Gastrocnemius medialis (tissue), 4 donors: Measurements from ENCODE around the gene BSCL2.

Experiments used
- CTCF ChIP-seq, 5 experiments: fragments of 450-650 bp in 3 of 5; fragments of 200-600 bp in 2 of 5; sonication (generic) in 2 of 5; IDR thresholded peaks in 4 of 5; conservative IDR thresholded peaks in 1 of 5; 1 replicate in 4 of 5; 2 replicates in 1 of 5; pipeline ENCODE4 v1.5.1; 2016 to 2019; ENCODE audit warnings: antibody characterized with exemption in 5 of 5, mild to moderate bottlenecking in 3 of 5, moderate library complexity in 3 of 5
- POLR2A ChIP-seq, 2 donors: fragments of 450-650 bp; IDR thresholded peaks; one replicate each; pipeline ENCODE4 v1.6.1; 2017; ENCODE audit warnings: antibody characterized with exemption in 2 of 2, mild to moderate bottlenecking in 2 of 2, moderate library complexity in 2 of 2

DNA sequence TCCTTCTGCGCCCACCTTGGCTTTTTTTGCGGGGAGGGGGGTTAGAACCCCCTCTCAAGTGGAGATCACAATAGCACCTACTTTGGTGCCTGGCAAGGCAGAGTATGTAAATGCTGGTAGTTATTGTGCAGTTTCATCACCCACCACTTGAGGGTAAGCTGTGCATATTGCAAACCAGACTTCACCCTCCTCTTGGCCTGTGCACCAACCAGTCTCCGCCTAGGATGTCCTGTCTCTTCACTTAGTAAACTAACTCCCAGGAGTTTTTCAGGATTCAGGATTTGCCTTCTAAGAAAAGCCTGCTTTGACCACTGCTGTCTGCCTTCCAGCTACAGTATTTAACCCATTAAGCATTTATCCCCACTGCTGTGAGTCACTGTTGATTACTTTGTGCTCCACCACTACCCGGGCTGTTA, 26.4 kb downstream of the BSCL2 start:
- peak; percentile 25 to 65 (median 51) for TF ChIP-seq CTCF (IDR thresholded peaks at IDR 0.05 in 4 of 5, conservative IDR thresholded peaks at IDR 0.05 in 1 of 5)
- TF ChIP-seq POLR2A (IDR thresholded peaks at IDR 0.05): no peak
